Activated CD4-positive, alpha-beta T cell treated with anti-CD3 and anti-CD28 coated beads, Interleukin-2, amount 50 U/mL, for 1 hour (primary cell): ENCODE measurements around the gene MICAL2.
"Not testable (repeated sequence)": the region's sequence is repeated elsewhere in the genome, so short reads cannot be mapped to it uniquely, and the experiment has no call there.

Source experiments
- DNase-seq: peaks from one replicate; pipeline ENCODE4 v3.0.0-alpha.2; 2020

Gene MICAL2

DNA sequence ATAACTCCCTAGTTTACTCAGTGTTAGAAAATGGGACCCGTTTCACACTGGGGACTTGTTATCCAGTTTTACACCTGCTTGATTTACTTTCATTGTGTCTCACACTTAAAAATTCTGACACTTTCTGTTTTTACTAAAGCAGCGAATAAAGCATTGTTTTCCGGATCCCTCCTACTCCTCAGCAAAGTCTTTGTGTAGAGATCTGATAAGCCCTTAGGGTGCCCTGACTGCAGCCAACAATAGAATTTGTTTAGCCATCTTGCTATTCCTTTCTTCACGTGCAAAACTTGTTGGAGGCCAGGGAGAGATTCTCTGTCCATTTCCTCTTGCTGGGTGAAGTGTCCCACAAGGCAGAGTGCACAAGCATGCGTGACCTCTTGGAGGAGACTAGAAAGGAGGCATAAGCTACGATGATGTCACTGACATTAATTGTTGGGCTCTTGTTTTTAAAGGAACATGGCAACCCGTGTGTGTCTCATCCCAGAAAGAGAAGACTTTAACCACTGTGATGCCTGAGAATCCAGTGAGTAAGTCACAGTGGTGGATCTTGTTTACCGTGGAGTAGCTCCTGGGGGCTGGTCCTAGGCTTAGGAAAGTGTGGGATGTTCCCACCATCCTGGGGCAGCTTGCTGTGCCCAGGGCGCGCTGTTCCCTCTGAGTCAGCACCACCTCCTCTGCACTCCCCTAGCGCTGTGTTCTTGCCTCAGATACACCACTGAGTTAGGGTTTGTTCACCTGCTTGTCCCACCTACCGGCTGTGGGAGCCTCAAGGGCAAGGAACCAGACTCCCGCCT is 27.7 kb downstream of the MICAL2 start:
- no peak for DNase-seq

DNA sequence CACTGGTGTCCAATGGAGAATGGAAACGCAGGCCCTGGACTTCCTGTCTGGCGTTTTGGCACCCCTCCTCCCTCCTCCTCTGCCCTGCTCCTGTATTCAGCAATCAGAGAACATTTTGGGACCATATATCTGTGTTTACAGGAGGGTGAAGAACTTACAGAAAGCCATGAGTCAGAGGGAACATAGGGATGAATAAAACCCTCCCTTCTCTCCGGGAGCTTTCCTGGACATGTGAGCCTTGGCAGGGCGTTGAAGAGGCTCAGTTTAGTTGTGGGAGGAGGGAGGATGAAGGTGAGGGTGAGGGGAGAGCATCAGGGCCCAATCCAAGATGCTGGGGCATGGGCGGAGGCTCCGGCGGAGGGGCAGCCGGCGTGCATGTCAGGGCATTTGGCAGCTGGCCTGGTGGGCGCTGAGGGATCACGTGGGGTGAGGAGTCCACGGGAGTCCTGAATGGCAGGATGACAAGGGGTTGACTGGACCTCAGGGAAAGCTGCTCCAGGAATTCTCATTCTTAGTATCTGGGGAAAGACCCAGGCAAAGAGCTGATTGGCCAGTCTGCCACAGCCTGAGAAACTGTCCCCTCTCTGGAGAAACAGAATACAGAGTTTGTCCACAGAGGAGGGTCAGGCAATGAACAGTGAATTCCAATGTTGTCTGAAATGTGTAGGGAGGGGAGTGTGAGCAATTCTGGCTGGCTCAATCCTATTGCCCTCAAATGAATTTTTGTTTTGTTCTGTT is 28.9 kb downstream of the MICAL2 start:
- DNase-seq: no peak

DNA sequence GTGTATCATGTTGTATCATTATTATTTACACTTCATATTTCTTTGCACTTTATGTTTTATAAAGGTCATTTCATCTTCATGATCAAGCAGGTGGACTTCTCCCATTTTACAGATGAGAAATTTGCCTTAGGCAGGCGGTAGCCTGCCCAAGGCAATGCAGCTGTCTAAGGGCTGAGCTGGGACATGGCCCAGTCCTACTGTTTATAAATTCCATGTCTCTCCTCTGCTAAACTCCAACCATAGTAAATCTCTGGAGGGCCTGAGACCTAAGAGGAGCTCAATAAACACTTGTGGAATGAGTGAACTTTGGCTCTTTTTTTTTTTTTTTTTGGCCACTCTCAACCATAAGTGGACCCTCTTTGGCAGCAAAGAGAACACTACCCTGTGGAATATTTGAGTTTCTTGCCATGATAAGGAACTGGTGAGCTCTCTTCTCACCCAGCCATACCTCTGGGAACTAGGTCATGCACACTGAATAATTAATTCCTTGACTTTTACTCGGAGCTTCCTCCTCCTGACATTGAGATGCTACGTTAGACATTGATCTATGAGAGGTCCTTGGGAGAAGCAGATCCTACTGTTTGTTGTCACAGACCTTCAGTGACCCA is 29.9 kb downstream of the MICAL2 start:
- no peak for DNase-seq

DNA sequence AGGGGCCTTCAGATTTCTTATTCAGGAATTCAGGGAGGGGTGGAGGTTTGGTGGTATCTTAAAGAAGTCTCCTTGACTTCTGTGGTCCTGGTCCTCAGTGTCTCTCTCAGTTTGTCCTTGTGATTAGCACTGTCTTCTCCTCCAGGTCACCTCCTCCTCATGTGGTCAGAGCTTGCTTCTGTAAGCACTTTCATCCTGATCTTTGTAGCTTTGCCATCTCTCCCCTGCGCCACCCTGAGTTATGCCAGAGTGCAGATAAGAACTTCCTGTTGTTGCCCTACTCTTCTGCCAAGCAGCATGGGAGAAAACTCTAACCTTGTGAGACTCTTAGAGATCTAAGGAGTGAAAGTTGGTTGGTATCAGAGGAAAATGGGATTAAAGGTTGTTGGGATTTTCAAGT is 30.9 kb downstream of the MICAL2 start:
- DNase-seq: no peak

DNA sequence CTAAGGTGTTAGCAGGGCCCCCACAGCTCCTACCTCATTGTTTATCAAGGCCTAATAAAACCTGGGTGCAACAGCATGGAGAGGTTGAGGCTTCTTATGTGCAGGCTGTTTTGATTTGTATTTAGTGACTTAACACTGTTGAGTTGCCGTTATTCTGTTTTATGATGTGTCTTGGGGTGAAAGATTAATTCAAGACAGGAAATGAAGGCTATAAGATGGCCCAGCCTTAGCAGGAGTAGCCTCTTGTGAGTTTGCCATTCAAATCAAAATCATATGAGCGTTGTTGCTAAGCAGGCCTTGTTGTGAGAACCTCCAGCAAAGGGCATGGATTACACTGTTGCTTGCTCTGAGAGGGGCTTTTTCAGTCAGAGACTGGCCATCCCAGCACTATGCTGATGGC is 31.8 kb downstream of the MICAL2 start:
- no peak for DNase-seq

DNA sequence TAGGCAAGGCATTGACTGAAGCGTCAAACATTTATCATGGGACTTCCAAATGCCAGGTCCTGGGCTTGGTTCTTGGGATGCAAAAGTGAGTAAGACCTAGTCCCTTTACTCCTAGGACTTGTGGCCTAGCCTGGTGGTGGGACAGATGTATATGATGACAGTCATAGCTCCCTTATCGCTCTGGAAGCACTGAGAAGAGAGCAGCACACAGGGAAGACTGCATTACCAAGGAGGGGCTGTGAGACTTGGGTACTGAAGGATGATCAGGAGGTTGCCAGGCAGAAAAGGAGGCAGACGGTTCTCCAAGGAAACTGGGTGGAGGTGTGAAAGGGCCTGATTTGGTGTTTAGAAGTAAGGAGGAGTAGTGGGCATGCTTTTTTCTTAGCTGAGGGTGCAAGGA is 32.5 kb downstream of the MICAL2 start:
- DNase-seq: no peak

DNA sequence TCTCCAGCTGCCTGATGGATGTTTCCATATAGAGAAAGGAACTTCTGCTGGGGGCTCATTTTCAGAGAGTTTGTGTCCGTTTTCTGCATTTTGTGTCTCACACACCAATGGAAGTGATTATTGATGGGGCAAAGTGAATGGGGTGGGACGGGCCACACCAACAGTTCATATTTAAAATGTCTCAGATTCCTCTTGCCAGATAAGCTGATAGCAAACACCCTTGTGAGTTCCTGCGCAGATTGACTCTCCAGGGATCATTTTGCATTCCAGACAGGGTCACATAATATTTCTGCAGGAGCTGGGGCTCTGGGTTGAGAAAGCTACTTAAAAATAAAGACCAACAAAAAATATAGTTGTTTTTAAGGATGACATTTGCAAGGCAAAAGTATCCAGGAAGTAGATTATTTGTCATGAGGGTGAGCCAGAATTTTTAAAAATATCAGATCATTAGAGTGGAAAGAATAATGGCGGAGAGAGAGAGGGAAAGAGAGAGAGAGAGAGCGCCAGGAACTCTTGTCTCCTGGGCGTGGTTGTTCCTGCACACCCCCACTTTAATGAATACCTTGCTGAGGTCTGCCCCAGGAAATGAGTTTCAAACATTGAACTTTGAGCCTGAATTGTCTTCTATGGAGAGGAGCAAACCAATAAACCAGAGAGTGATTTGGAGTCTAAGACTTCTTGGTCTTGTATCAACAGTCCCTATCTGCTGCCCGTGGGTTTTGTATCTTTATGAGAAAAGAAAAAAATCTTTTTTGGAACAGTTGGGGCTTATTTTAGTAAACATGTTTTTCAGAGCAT is 33.3 kb downstream of the MICAL2 start:
- no peak for DNase-seq

DNA sequence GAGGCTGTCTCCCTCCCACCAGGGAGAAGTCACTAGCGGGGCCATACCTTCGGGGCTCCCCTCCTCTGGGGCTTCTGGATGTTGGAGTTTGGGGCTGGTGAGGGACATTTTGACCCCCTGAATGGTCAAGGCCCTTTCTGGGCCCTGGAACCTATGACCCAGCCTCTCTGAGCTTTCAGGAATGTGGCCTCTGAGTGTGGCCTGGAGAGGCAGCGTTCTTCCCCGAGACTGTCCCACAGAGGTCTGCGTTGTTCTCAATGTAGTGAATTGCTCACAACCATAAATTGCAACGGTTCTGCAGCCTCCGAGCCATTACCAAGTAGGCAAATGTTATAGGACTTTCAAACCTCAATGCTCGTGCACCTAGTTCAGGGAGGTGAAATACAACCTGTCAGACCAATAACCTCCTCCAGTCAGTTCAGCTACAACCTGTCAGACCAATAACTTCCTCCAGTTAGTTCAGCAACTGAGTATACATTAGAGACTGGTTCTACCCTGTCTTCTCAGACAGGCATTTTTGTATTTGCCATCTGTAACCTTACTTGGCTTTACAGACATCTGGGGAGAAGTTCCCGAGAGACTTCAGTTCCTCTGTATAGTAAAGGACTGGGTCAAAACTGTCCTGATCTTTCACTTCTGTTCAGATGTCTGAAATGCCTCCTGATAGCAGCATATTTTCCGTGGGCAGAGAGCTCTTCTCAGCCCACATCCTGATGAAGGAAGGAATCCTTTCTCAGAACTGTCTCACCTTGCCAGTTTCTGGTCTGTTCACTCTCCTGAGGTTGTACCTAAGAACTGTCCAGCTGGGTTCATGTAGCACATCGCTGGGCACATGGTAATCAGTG is 34.2 kb downstream of the MICAL2 start:
- no peak for DNase-seq

DNA sequence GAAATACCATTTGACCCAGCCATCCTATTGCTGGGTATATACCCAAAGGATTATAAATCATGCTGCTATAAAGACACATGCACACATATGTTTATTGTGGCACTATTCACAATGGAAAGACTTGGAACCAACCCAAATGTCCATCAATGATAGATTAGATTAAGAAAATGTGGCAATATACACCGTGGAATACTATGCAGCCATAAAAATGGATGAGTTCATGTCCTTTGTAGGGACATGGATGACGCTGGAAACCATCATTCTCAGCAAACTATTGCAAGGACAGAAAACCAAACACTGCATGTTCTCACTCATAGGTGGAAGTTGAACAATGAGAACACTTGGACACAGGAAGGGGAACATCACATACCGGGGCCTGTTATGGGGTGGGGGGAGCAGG is 36.3 kb downstream of the MICAL2 start:
- DNase-seq: not testable (repeated sequence)

DNA sequence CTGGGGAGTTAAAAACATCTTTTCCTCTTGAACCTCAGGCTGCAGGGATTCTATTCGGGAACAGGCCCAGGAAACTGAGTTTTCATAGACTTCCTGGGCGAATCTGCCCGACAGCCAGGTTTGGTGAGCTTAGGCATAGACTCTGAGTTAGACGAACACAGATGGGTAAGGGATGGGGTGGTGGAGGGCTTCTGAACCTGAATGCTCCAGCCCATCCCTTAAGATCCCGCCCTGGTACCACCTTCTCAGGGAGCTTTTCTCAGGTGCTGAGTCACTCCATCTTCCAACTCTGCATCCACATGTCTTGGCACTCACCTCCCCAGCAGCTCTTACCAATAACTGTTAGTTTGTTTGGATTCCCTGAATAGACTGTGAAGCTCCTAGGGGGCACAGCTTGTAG is 37.4 kb downstream of the MICAL2 start:
- no peak for DNase-seq

DNA sequence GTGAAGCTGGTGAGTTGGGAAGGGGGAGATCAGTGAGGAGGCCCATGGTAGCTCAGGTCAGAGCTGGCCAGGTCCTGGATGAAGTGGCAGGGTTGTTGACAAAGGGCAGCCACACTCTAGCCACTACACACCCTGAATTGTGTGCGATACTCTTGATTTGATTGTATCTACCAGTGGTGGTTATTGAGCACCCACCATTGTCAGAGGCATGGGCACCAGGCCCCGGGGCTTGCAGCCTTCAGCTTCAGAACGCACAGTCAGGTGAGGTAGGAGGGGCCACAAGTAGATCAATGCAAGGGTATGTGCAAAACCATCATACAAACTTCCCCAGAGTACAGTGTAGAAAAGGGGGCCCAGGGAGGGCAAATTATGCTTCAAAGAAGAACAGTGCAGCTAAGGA is 38.1 kb downstream of the MICAL2 start:
- DNase-seq: no peak

DNA sequence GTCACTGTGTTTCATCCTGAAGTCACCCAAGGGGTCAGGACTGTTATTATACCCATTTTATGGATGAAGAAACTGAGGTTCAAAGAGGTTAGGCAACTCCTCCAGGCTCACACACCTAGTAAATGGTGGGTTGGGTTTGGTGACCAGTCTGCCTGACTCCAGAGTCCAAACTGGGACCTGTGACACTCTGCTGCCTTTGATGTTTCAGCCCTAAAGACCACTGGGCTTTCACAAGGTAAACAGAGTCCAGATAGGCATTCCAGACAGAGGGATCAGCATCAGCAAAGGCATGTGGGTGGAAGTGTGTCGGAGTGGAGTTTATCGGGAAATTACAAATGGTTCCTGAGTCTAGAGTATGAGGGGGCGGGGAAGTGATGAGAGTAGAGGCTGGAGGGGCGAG is 38.5 kb downstream of the MICAL2 start:
- no peak for DNase-seq

DNA sequence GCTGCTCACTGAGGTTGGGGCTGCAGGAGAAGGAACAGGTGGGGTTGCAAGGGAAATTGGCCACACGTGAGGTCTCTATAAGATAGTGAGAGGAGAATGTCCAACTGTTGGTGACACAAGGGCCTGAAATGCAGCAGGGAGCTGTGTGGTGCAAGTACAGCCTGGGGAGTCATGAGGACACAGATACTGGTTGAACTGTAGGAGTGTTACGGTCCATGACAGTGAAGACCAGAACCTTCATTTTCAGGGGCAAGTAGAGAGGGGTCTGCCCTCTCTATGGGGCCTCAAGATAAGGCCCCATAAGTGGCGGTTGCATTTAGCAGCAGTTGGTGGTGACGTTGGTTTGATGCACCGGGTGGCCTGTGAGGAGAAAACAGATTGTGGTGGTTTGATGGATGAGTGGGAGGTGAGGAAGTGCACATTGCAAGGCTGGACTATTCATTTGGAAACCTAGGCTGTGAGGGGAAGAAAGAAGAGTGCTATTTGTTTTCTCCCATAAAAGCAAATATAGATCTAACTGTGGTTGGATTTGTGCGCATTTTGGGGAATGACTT is 39.4 kb downstream of the MICAL2 start:
- no peak for DNase-seq

DNA sequence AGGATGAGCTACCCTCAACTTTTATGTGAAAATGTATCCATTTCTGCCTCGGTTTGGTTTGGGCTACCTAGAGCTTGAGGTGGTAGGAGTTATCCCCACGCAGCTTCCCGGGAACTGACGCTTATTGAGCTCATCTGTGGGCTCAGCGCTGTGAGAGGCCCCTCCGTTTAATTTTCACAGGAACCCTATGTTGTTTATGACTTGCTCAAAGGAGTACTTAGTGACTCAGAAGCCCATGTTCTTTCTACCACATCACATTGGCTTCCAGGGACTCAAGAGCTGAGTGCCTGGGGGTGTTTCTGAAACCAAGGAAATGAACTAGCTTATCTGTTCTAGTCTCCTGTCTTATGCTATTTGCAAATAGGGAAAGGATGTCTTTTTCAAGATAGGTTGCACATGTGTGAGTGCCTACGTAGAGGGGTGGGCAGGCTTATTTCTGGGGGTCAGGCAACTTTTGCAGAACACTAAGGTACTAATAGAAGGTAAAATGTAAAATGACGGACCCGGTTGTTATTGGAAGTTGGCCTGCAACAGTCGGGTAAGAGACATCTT is 40.5 kb downstream of the MICAL2 start:
- no peak for DNase-seq

DNA sequence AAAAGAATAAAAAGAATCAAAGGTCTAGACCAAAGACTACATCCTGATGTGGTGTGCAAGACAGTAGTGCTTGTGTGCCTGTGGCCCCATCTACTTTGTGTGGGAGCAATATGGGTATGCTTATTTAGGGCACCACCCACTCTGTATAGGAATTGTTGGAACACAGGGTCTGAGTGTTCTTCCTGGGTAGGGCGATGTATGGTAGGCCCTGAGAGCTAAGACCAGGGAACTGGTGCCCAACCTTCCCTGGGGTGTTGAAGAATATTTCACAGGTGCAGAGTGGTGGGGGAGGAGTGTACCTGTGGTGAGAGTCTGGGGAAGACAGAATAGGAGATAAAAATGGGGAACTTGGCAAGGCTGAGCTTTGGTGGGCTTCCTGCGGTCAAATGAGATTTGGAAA is 41.9 kb downstream of the MICAL2 start:
- no peak for DNase-seq

DNA sequence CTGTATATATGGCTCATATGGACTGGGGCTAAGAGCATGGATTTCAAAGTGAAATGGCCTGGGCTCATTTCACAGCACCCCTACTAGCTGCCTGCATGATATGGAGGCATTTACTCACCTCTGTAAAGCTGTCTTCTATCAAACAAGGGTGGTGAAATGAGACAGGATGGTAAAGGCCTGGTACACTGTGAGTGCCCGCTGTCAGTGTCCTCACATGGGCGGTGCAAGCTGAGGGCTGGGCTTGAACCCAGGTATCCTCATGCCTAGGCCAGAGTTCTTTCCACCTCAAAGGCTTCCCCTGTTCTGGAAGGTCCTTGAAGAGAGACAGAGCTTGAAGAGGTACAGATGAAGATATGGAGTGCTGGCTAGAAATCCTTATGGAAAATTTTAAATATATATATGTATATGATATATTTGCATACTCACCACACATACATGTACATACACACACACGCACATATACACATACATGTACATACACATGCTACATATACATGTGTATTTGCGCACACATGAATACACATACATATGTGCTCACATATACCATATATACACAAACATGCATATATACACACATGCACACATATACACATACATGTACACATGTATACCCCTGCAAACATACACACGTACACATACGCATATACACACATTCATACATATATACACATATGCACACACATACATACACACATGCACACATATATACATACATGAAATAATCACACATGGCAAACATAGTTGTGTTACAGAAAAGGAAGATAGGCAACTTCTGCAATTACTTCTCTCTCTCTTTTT is 44.7 kb downstream of the MICAL2 start:
- no peak for DNase-seq

DNA sequence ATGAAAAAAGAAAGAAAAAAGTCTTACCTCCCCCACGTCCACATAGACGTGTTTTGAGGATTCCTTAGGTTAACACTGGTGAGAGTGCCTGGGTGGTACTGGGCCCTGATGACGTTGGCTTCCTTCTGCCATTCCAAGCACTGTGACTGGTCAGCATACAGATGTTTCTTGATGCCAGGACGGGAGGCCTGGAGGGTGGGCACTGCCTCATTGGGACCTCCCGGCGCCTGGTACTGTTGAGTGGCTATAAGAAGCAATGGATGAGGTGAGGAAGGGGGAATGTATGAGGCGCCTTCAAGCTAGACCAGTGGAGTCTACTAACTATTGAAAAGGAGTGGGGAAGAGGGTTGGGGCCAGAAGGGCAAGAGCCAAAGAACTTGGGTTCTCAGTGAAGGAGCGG is 45.3 kb downstream of the MICAL2 start:
- no peak for DNase-seq

DNA sequence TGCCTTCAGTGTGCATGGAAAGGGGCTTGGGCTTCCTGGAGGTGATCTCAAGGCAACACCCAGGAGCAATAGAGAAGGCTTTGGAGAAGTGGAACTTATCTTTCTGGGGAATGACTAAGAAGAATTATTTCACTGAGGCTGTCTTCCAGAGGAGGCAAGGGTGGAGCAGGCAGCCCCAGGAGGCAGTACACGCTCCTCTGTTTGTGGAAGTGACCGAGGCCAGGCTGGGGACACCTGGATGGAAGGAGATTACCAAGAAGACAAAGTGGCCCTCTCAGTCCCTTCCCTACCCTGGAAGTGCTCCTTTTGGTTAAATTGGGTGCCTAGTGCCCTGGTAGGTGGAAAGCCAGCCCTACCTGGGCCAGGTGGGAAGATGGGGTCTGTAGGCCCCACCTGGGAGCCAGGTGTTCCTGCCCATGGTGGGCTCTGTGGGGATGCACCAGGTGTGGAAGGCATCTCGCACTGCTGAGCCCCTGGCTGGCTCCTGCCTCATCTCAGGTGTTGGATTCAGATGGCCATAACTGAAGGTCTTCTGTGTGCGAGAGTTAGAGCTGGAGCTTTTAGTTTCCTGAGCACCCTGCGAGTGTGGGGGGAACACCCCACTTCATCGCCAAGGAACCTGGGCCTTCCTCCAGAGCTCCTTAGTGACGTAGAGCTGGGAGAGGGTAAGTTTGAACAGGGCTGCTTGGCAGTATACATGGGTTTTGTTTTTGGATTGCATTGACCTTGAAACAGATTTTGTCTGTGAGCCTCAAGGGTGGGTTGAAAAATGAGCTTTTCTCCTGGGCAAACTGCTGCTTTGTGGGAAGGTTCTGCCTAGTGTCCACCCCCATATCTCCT is 46.1 kb downstream of the MICAL2 start:
- DNase-seq: no peak

DNA sequence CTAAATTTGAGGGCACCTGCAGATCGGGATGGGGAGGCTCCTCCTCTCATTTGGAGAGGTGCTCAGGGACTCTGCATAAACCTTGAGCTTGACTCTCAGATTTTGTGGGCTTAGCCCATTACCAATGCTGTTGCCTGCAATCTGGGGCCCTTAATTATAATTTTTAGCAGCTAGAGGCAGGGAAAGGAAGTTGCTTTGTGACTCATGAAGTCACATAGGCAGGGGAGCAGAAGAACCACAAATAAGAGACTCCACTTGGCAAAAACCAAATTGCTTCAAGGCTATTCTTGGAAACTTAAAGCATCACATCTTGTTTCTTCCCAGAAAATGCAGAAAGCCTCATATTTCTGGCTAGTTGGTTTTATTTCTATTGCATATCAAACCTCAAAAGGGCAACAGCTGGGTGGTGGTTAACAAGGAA is 46.9 kb downstream of the MICAL2 start:
- no peak for DNase-seq

DNA sequence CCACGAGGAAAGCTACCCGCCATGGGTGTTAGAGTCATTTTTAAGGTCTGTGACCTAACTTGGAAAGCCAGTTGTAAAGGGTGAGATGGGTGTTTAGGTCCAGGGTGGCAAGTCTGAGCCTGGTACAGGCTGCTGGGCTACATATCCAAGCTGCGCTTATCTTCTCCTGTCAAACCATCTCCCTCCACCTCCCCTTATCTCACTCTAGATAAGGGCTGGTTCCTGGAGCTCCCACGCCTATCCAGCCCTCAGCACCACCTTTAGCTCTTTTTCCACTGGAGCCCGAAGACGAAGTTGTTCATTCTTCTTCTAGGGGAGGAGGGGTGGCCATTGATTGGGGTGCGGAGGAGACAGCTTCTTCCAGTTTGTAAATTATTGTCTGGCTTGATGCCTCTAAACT is 48.5 kb downstream of the MICAL2 start:
- no peak for DNase-seq
